ENCODE data around the gene QKI.
A peak's percentile ranks its signal among the peaks of the same experiment; 100 is the strongest.

The QKI gene

GRCh38 chr6:163390770-163391169 lies 23.7 kb upstream of the QKI start:
- H3K4me1 ChIP-seq (ENCODE audit: low read length) = no peaks in the 10 kb centered on the region
- DNase-seq = no peak
- no peak overlapping the region for H2AFZ ChIP-seq (ENCODE audit: low read length)
- no peak overlapping the region for H3K9ac ChIP-seq (ENCODE audit: low read length)
- no peaks in the 10 kb centered on the region for H3F3A ChIP-seq (ENCODE audit: insufficient read depth, low read length)
- no peaks in the 10 kb centered on the region for H3K9me2 ChIP-seq (replicated peaks; ENCODE audit: insufficient read depth, low read length)
- no peak overlapping the region for H3K27ac ChIP-seq (ENCODE audit: low read length)
- no peaks in the 10 kb centered on the region for H3K9me3 ChIP-seq (replicated peaks; ENCODE audit: insufficient read depth, low read length)
- no peaks in the 10 kb centered on the region for H3K79me2 ChIP-seq (ENCODE audit: low read length)
- no peaks in the 10 kb centered on the region for H3K27me3 ChIP-seq (replicated peaks; ENCODE audit: insufficient read depth, low read length)
- TF ChIP-seq EZH2phosphoT487 (IDR thresholded peaks at IDR 0.05; ENCODE audit: low read length) (no peak), EZH2 (optimal IDR thresholded peaks at IDR 0.05; ENCODE audit: low read depth, low read length) (no peak)
- TF ChIP-seq, protein P1, sequence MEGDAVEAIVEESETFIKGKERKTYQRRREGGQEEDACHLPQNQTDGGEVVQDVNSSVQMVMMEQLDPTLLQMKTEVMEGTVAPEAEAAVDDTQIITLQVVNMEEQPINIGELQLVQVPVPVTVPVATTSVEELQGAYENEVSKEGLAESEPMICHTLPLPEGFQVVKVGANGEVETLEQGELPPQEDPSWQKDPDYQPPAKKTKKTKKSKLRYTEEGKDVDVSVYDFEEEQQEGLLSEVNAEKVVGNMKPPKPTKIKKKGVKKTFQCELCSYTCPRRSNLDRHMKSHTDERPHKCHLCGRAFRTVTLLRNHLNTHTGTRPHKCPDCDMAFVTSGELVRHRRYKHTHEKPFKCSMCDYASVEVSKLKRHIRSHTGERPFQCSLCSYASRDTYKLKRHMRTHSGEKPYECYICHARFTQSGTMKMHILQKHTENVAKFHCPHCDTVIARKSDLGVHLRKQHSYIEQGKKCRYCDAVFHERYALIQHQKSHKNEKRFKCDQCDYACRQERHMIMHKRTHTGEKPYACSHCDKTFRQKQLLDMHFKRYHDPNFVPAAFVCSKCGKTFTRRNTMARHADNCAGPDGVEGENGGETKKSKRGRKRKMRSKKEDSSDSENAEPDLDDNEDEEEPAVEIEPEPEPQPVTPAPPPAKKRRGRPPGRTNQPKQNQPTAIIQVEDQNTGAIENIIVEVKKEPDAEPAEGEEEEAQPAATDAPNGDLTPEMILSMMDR (IDR thresholded peaks at IDR 0.05; ENCODE audit: low read length) = no peak
- no peaks in the 10 kb centered on the region for H3K36me3 ChIP-seq (replicated peaks; ENCODE audit: insufficient read depth, low read length)
- H3K4me2 ChIP-seq (ENCODE audit: low read depth, low read length) = no peak overlapping the region
- H4K20me1 ChIP-seq (ENCODE audit: insufficient read depth, low read length) = no peaks in the 10 kb centered on the region
- H3K4me3 ChIP-seq (ENCODE audit: low read length) = no peak overlapping the region

DNA sequence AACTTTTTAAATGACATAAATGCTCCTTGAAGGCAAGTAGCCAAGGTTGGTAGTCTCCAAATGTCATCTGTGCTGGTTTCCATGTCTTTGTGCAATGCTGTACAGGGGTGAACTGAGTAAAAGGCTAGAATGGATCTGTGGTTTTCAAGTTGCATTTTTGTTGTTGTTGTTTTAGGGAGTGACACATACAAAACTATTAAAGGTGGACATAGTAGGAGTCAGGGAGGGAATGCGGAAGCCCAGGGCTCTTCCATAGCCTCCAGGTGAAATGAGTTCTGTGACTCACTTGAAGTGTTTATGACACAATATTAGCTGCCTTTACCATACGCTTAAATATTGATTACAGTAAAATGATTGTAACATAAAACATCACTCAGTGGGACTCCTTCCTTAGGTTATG lies 22.5 kb upstream of the QKI start:
- no peaks in the 10 kb centered on the region for H3K4me1 ChIP-seq (ENCODE audit: low read length)
- TF ChIP-seq, protein P1 (IDR thresholded peaks at IDR 0.05; ENCODE audit: low read length) = no peak
- no peak for TF ChIP-seq EZH2 (optimal IDR thresholded peaks at IDR 0.05; ENCODE audit: low read depth, low read length)
- TF ChIP-seq EZH2phosphoT487 (IDR thresholded peaks at IDR 0.05; ENCODE audit: low read length) = no peak
- H3K27ac ChIP-seq (ENCODE audit: low read length) = no peak overlapping the region
- H2AFZ ChIP-seq (ENCODE audit: low read length) = no peak overlapping the region
- H3K27me3 ChIP-seq (replicated peaks; ENCODE audit: insufficient read depth, low read length) = no peaks in the 10 kb centered on the region
- DNase-seq = no peak
- no peaks in the 10 kb centered on the region for H4K20me1 ChIP-seq (ENCODE audit: insufficient read depth, low read length)
- no peaks in the 10 kb centered on the region for H3K9me2 ChIP-seq (replicated peaks; ENCODE audit: insufficient read depth, low read length)
- H3K9me3 ChIP-seq (replicated peaks; ENCODE audit: insufficient read depth, low read length) = no peaks in the 10 kb centered on the region
- H3F3A ChIP-seq (ENCODE audit: insufficient read depth, low read length) = no peaks in the 10 kb centered on the region
- no peak overlapping the region for H3K4me2 ChIP-seq (ENCODE audit: low read depth, low read length)
- no peak overlapping the region for H3K9ac ChIP-seq (ENCODE audit: low read length)
- no peak overlapping the region for H3K4me3 ChIP-seq (ENCODE audit: low read length)
- H3K36me3 ChIP-seq (replicated peaks; ENCODE audit: insufficient read depth, low read length) = no peaks in the 10 kb centered on the region
- H3K79me2 ChIP-seq (ENCODE audit: low read length) = no peaks in the 10 kb centered on the region

DNA sequence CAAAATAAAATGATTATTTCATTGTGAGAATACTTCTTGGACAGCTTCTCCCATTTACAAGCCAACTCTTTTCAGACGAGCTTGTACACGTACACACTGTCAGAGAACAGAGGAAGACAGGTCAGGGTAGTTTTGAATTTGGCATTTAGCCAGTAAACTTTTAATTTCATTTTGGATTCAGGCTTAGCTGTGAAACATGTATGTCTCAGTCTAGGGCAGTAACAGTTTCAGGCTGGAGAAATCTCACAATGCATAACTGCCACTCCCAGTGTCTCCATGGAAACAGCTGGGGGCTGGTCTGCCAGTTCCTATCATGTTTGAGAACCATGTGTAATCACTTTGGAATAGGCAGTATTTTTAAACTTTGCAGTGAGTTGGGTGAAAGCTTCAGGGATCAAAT lies 22.0 kb upstream of the QKI start:
- H3K4me2 ChIP-seq (ENCODE audit: low read depth, low read length) = no peak overlapping the region

More for the DNA sequence above, 22.0 kb upstream of the QKI start:
- DNase-seq = peak; percentile 9
- no peaks in the 10 kb centered on the region for H3K9me3 ChIP-seq (replicated peaks; ENCODE audit: insufficient read depth, low read length)
- H3K27ac ChIP-seq (ENCODE audit: low read length) = no peak overlapping the region
- H4K20me1 ChIP-seq (ENCODE audit: insufficient read depth, low read length) = no peaks in the 10 kb centered on the region
- H2AFZ ChIP-seq (ENCODE audit: low read length) = no peak overlapping the region
- H3K4me1 ChIP-seq (ENCODE audit: low read length) = no peaks in the 10 kb centered on the region
- H3K36me3 ChIP-seq (replicated peaks; ENCODE audit: insufficient read depth, low read length) = no peaks in the 10 kb centered on the region
- no peaks in the 10 kb centered on the region for H3F3A ChIP-seq (ENCODE audit: insufficient read depth, low read length)
- TF ChIP-seq EZH2 (optimal IDR thresholded peaks at IDR 0.05; ENCODE audit: low read depth, low read length) (no peak), EZH2phosphoT487 (IDR thresholded peaks at IDR 0.05; ENCODE audit: low read length) (no peak)
- TF ChIP-seq, protein P1 (IDR thresholded peaks at IDR 0.05; ENCODE audit: low read length) = no peak
- no peaks in the 10 kb centered on the region for H3K27me3 ChIP-seq (replicated peaks; ENCODE audit: insufficient read depth, low read length)
- H3K9me2 ChIP-seq (replicated peaks; ENCODE audit: insufficient read depth, low read length) = no peaks in the 10 kb centered on the region
- H3K4me3 ChIP-seq (ENCODE audit: low read length) = no peak overlapping the region
- H3K9ac ChIP-seq (ENCODE audit: low read length) = no peak overlapping the region
- H3K79me2 ChIP-seq (ENCODE audit: low read length) = no peaks in the 10 kb centered on the region

Data from MM.1S (cell line).